Sigmoid colon (tissue), 7 donors: ENCODE data around the gene MMP20. TPM values are rescaled to one million over a fixed set of nuclear protein-coding genes. Genes with fewer than 3 reads are reported as not detected.

Experiments
- DNase-seq: peaks from one replicate; pipeline ENCODE4 v3.0.0-alpha.2; 2019
- H3K27ac ChIP-seq, 4 donors: fragments of 200-600 bp; sonication (generic); one replicate each; pipeline ENCODE4 v1.5.1; 2016 to 2019; ENCODE audit warnings: mild to moderate bottlenecking in 1 of 4
- H3K27me3 ChIP-seq, 3 donors: fragments of 200-600 bp; sonication (generic); one replicate each; pipeline ENCODE4 v1.5.1; 2019; ENCODE audit warnings: mild to moderate bottlenecking in 1 of 3
- H3K36me3 ChIP-seq, 4 donors: fragments of 200-600 bp; sonication (generic); one replicate each; pipeline ENCODE4 v1.5.1; 2016 to 2019
- H3K4me1 ChIP-seq, 4 donors: fragments of 200-600 bp; sonication (generic); one replicate each; pipeline ENCODE4 v1.5.1; 2017 to 2019
- H3K4me3 ChIP-seq, 4 donors: fragments of 200-600 bp; sonication (generic); one replicate each; pipeline ENCODE4 v1.5.1; 2017 to 2019; ENCODE audit warnings: mild to moderate bottlenecking in 2 of 4, moderate library complexity in 1 of 4
- H3K9me3 ChIP-seq, 4 donors: fragments of 200-600 bp in 3 of 4; sonication (generic) in 3 of 4; one replicate each; pipeline versions ENCODE4 v1.5.1 to v1.6.1; 2013 to 2019
- EP300 ChIP-seq, 4 donors: sonication (generic); formaldehyde crosslinking; IDR thresholded peaks; one replicate each; pipeline ENCODE4 v1.6.1; 2017; ENCODE audit warnings: antibody characterized with exemption in 4 of 4
- POLR2A ChIP-seq, 2 donors: fragments of 450-650 bp; IDR thresholded peaks; one replicate each; pipeline ENCODE4 v1.6.1; 2016; ENCODE audit warnings: antibody characterized with exemption in 2 of 2, mild to moderate bottlenecking in 2 of 2, moderate library complexity in 2 of 2
- POLR2AphosphoS5 ChIP-seq, 4 donors: sonication (generic); formaldehyde crosslinking; IDR thresholded peaks; one replicate each; pipeline ENCODE4 v1.6.1; 2017; ENCODE audit warnings: antibody characterized with exemption in 4 of 4
- WGBS, 2 donors: extraction: QIAGEN DNeasy Blood & Tissue Kit; methylation state at CpG; one replicate each; pipeline ENCODE4 v1.1.7; 2013; 5-methylcytosine and 5-hydroxymethylcytosine counted together
- intact Hi-C: fragments of 100-400 bp; cut with DNase I; formaldehyde crosslinking; loops from one replicate; pipeline ENCODE4 v1.15.1; 2023
- polyA plus RNA-seq, 3 donors: library from polyadenylated mRNA; stranded (reverse); fragments of 200-250 nt; gene quantifications; one replicate each; pipeline ENCODE4 v1.2.3, GENCODE V29; 2013
- total RNA-seq, 4 donors: library from RNA; depleted of rRNA; stranded (reverse); fragments of >200 nt; gene quantifications; one replicate each; pipeline ENCODE4 v1.1.0, GENCODE V29; 2016
- TF ChIP-seq, protein P1 (sequence below), 4 experiments: fragments of 450-650 bp in 3 of 4; fragments of 200-600 bp in 1 of 4; IDR thresholded peaks; one replicate each; pipeline ENCODE4 v1.5.1; 2016 to 2019; ENCODE audit warnings: antibody characterized with exemption in 4 of 4, mild to moderate bottlenecking in 3 of 4, moderate library complexity in 2 of 4
- donor health status: healthy with polysubstance abuse.
- donor health status: Bipolar disorder and iron deficiency.
- donor health status: healthy.

Gene MMP20
- total and polyA plus RNA-seq, 7 donors, result not detected

GRCh38 chr11:102662607-102663006 is 37.5 kb upstream of the MMP20 start:
- peaks cover 0 to 7% (median 3%) of the 10 kb centered on the region in 4 donors for H3K4me1 ChIP-seq
- TF ChIP-seq POLR2A (IDR thresholded peaks at IDR 0.05) (no peak), EP300 (IDR thresholded peaks at IDR 0.05) (no peak), POLR2AphosphoS5 (IDR thresholded peaks at IDR 0.05) (no peak)
- TF ChIP-seq, protein P1, sequence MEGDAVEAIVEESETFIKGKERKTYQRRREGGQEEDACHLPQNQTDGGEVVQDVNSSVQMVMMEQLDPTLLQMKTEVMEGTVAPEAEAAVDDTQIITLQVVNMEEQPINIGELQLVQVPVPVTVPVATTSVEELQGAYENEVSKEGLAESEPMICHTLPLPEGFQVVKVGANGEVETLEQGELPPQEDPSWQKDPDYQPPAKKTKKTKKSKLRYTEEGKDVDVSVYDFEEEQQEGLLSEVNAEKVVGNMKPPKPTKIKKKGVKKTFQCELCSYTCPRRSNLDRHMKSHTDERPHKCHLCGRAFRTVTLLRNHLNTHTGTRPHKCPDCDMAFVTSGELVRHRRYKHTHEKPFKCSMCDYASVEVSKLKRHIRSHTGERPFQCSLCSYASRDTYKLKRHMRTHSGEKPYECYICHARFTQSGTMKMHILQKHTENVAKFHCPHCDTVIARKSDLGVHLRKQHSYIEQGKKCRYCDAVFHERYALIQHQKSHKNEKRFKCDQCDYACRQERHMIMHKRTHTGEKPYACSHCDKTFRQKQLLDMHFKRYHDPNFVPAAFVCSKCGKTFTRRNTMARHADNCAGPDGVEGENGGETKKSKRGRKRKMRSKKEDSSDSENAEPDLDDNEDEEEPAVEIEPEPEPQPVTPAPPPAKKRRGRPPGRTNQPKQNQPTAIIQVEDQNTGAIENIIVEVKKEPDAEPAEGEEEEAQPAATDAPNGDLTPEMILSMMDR (IDR thresholded peaks at IDR 0.05), result no peak
- H3K4me3 ChIP-seq, result no peak overlapping the region
- no peaks in the 10 kb centered on the region for H3K27me3 ChIP-seq
- H3K36me3 ChIP-seq, result no peaks in the 10 kb centered on the region
- no peak for DNase-seq
- H3K27ac ChIP-seq, result no peak overlapping the region
- intact Hi-C loops, result no loop called here
- H3K9me3 ChIP-seq, result no peaks in the 10 kb centered on the region

DNA sequence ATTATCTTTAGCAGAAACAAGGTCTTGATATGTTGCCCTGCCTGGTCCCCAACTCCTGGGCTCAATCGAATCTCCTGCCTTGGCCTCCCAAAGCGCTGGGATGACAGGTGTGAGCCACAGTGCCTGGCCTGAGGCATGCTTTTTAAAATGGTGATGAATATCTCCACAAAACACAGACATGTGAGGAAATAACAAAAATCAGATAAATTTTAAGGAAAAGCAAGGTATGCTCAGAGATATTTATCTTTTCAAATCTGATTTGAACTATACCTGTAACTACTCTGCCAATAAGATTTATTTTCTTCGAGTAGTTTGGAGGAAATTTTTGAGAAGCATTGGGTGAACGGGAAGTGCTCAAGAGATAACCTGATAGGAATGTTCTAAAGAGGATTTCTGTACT is 35.9 kb upstream of the MMP20 start:
- no peak overlapping the region for H3K27ac ChIP-seq
- TF ChIP-seq, protein P1 (IDR thresholded peaks at IDR 0.05), result no peak
- no peak for TF ChIP-seq POLR2AphosphoS5 (IDR thresholded peaks at IDR 0.05)
- intact Hi-C loops, result no loop called here
- H3K4me3 ChIP-seq, result no peak overlapping the region
- no peaks in the 10 kb centered on the region for H3K27me3 ChIP-seq
- no peaks in the 10 kb centered on the region for H3K9me3 ChIP-seq
- no peak for DNase-seq
- peaks cover 0 to under 1% (median 0%) of the 10 kb centered on the region in 4 donors for H3K4me1 ChIP-seq
- WGBS, 2 donors, result 87 to 93% methylated on average over 4 of the region's 4 CpGs
- H3K36me3 ChIP-seq, result no peaks in the 10 kb centered on the region

DNA sequence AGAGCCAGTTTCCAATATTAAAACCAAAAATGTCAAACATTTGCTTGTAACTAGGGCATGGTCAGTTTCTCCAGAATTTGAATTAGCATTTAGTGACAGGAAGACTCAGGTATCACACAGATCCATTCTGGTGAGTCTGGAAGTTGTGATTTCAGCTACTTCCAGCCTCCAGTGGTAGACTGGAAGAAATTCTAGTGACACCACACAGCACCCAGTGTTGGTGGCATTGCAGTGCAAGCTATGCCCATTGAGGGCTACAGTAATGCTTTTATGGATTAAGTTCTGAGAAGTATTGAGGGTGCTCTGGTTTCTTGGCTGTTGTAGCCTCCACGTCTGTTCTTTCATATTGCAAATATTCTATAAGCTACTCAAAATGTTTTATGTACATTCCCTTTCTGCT is 31.4 kb upstream of the MMP20 start:
- no peak for TF ChIP-seq POLR2AphosphoS5 (IDR thresholded peaks at IDR 0.05)
- no peak for TF ChIP-seq EP300 (IDR thresholded peaks at IDR 0.05)
- TF ChIP-seq, protein P1 (IDR thresholded peaks at IDR 0.05), result no peak
- no peak for TF ChIP-seq POLR2A (IDR thresholded peaks at IDR 0.05)
- Histone ChIP-seq H3K9me3 (no peaks in the 10 kb centered on the region), H3K27me3 (no peaks in the 10 kb centered on the region), H3K27ac (no peak overlapping the region), H3K36me3 (no peaks in the 10 kb centered on the region), H3K4me1 (no peaks in the 10 kb centered on the region), H3K4me3 (no peak overlapping the region)
- intact Hi-C loops, result no loop called here
- 75 to 86% methylated on average over 1 of the region's 1 CpG for WGBS, 2 donors
- DNase-seq, result no peak

GRCh38 chr11:102655547-102655946 is 30.4 kb upstream of the MMP20 start:
- intact Hi-C loops, result no loop called here
- no peak for DNase-seq
- Histone ChIP-seq H3K36me3 (no peaks in the 10 kb centered on the region), H3K27me3 (no peaks in the 10 kb centered on the region), H3K9me3 (no peaks in the 10 kb centered on the region), H3K27ac (no peak overlapping the region), H3K4me1 (no peaks in the 10 kb centered on the region), H3K4me3 (no peak overlapping the region)
- TF ChIP-seq, protein P1 (IDR thresholded peaks at IDR 0.05), result no peak
- no peak for TF ChIP-seq EP300 (IDR thresholded peaks at IDR 0.05)
- TF ChIP-seq POLR2AphosphoS5 (IDR thresholded peaks at IDR 0.05), result no peak
- no peak for TF ChIP-seq POLR2A (IDR thresholded peaks at IDR 0.05)
- 48 to 71% methylated on average over 2 of the region's 2 CpGs for WGBS, 2 donors

- intact Hi-C loops, result no loop called here
- Histone ChIP-seq H3K9me3 (no peaks in the 10 kb centered on the region), H3K4me1 (no peaks in the 10 kb centered on the region), H3K27ac (no peak overlapping the region), H3K27me3 (no peaks in the 10 kb centered on the region), H3K4me3 (no peak overlapping the region), H3K36me3 (no peaks in the 10 kb centered on the region)
- no peak for DNase-seq
- TF ChIP-seq POLR2A (IDR thresholded peaks at IDR 0.05) (no peak), POLR2AphosphoS5 (IDR thresholded peaks at IDR 0.05) (no peak), EP300 (IDR thresholded peaks at IDR 0.05) (no peak)
- TF ChIP-seq, protein P1 (IDR thresholded peaks at IDR 0.05), result no peak
- 85 to 89% methylated on average over 1 of the region's 1 CpG for WGBS, 2 donors
Observed at GRCh38 chr11:102654761-102655160, 29.6 kb upstream of the MMP20 start.
